ENCODE data around the gene CHST11.

GRCh38 chr12:104508752-104509446 is 52.2 kb downstream of the CHST11 start:
- TF ChIP-seq CTCF (IDR thresholded peaks at IDR 0.05) = no peak
- TF ChIP-seq POLR2A (IDR thresholded peaks at IDR 0.05) = no peak
